ENCODE data around the gene SYNE3.

The SYNE3 gene

GRCh38 chr14:95516554-95517181, at the start of gene SYNE3:
TSS of gene SYNE3 (minus strand) at chr14:95516650. CDS start at chr14:95475821, 40,829 bp downstream.
- peak within 1 kb of the TSS; percentile 35 for H3K4me3 ChIP-seq (ENCODE audit: low read depth, low read length)

DNA sequence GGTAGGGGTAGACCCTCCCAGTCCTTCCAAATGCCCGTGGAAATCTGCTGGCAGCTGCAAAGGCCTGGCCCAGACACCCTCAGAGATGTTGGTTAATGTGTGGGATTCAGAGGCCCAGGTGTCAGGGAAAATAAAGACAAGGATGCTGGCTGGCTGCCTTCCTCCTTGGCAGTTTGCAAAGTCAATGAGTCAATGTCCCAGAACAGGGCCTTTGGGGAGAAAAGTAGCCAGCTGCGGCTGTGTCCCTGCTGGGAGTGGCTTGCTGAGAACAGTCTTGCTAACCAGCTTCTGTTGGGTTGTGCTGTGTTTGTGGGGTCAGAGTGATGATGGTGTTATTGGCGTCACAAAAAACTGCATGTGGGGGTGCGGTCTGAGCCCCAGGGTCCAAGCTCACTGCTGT, 47.6 kb upstream of the SYNE3 start:
- no peak overlapping the region for H3K4me3 ChIP-seq (ENCODE audit: low read depth, low read length)

GRCh38 chr14:95562892-95563685, 46.6 kb upstream of the SYNE3 start:
- no peak overlapping the region for H3K4me3 ChIP-seq (ENCODE audit: low read depth, low read length)

DNA sequence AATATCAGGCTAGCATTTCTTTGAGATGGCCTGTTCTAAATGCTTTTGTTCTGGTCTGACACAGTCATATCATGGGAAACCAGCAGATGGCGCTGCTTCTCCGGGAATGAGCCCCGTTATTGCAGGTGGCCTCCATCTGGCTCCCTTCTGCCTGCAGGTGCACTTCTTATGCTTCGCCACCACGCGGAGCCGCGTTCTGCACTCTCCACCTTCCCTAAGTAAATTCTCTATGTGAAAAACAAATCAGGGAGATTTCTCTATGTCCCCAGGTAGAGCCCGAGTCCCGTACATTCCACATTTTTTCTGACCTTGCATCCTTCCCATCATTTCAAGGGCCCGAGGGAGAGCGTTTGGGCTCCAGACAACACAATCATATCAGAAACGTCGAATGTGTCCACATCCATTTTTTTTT, 44.6 kb upstream of the SYNE3 start:
- no peak overlapping the region for H3K4me3 ChIP-seq (ENCODE audit: low read depth, low read length)

- H3K4me3 ChIP-seq (ENCODE audit: low read depth, low read length) = no peak overlapping the region
Measured at GRCh38 chr14:95559203-95559602, 42.8 kb upstream of the SYNE3 start.

DNA sequence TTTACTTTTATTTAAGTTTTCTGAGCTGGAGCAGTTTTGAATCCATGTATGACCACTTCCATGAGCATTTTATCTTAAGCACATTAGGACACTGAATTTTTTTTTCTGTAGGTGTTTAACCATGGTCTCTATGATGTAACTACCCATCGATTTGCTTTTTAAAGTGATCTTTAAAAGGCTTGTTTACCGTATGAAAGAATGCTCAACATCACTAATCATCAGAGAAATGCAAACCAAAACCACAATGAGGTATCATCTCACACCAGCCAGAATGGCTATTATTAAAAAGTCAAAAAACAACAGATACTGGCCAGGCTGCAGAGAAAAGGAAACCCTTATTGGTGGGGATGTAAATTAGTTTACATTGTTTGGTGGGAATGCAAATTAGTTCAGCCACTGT, 41.4 kb upstream of the SYNE3 start:
- H3K4me3 ChIP-seq (ENCODE audit: low read depth, low read length) = no peak overlapping the region

DNA sequence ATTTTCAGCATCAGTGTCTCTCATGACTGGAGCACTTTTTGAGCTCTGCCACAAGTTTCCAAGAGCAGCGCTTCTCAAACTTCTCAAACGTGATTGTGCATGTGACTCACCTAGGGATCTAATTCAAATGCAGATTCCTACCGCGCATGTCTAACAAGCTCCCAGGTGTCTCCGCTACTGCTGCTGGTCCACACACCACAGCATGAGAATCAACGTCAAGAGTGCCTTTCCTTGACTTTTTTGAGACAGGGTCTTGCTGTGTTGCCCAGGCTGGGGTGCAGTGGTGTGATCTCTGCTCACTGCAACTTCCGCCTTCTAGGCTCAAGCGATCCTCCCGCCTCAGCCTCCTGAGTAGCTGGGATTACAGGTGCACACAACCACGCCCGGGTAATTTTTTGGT, 40.8 kb upstream of the SYNE3 start:
- no peak overlapping the region for H3K4me3 ChIP-seq (ENCODE audit: low read depth, low read length)

GRCh38 chr14:95555053-95555452, 38.6 kb upstream of the SYNE3 start:
- H3K4me3 ChIP-seq (ENCODE audit: low read depth, low read length) = no peak overlapping the region

DNA sequence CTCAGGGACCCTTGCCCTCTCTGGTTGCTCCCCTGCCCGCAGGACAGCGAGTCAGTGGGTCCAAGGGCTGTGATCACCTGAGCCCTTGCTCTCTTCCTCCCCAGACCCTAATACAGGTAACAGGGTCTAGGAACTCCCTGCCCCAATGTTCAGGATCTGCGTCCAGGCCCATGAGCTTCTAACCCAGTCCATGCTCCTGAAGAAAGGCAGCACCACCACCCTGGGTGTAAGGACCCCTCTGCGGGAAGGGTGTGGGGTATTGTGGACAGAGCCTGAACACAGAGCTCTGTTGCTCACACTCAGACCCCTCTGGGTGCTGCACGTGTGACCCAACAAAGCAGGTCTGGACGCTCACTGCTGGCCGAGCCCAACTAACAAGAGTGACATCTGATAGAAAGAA, 36.7 kb upstream of the SYNE3 start:
- no peak overlapping the region for H3K4me3 ChIP-seq (ENCODE audit: low read depth, low read length)

DNA sequence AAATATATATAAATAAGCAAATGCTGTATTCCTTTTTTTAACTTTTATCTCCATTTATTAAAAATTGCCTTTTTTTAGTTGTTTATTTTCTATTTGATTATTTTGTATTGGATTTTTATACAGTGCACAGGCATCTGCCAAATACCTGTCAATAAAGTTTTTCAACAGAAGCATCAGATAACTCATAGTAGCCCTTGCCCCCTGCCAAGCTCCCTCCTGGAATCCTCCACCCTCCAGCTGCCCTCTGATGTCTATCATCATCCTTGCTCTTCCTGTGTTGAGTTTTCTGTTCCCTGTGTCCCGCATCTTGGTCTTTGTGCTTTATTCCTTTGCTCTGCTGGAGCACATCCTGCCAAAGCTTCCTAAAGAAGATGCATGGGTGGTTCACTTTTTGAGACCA, 35.0 kb upstream of the SYNE3 start:
- no peak overlapping the region for H3K4me3 ChIP-seq (ENCODE audit: low read depth, low read length)

GRCh38 chr14:95549656-95550585, 33.5 kb upstream of the SYNE3 start:
- no peak overlapping the region for H3K4me3 ChIP-seq (ENCODE audit: low read depth, low read length)

GRCh38 chr14:95548328-95548929, 32.0 kb upstream of the SYNE3 start:
- no peak overlapping the region for H3K4me3 ChIP-seq (ENCODE audit: low read depth, low read length)

DNA sequence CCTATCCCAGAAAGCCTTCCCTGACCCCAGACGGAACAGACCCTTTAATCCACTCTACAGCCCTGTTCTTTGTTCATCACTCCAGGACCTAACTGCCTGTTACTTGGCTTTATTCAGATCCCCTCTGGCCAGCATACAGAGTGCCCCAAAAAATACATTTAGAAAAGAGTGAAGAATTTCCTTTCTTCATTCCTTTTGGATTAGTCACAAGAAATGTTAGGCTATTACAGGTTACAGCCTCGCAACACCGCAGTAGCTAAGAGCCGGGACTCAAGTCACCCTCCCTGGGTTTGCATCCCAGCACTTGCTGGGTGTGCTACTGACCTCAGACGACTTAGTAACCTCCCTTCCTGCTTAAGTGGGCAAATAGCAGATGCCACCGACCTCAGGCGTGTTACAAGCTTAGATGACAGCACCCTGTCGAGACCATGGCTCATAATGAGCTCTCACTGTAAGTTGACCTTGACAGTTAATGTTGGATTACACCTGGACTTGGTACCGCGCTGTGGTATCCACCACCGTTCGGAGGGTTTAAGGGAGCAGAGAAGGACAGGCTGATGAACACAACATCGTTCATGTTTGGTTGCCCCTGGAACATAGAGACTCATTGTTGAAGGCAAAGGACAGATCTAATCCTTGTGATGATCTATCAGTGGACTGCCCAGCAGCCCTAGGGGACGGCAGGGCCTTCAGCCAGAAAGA, 31.3 kb upstream of the SYNE3 start:
- no peak overlapping the region for H3K4me3 ChIP-seq (ENCODE audit: low read depth, low read length)

- no peak overlapping the region for H3K4me3 ChIP-seq (ENCODE audit: low read depth, low read length)
Measured at GRCh38 chr14:95547272-95547625, 30.8 kb upstream of the SYNE3 start.

DNA sequence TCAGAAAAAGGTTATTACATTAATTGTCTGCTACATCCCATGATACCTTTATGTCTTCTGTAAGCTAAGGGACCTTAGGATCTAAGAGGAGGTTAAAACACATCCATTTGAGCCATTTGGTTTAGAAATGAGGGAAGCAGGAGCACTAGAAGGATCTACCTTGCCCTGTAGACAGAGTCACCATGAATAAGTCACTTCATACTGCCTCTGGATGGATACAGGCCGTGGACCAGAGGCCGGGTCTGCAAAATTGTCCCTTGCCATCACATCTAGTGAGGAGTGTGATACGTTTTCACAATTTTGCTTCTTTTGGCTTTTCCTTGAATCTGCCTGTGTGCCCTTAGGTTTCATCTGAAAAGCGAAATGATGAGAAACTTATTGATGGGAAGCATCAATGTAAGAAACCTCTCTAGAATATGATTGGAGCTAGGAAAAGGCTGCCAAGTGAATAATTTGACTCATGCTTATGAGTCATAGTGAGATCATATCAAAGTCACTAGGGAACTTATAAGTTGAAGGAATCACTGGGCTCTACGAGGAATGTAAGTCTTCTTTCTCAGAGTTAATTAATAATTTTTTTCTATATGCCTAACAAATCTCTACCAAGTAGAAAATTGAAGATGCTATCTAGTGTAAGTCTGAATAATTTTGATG, 29.2 kb upstream of the SYNE3 start:
- no peak overlapping the region for H3K4me3 ChIP-seq (ENCODE audit: low read depth, low read length)

- H3K4me3 ChIP-seq (ENCODE audit: low read depth, low read length) = no peak overlapping the region
Measured at GRCh38 chr14:95544588-95544987, 28.1 kb upstream of the SYNE3 start.

GRCh38 chr14:95543021-95543420, 26.6 kb upstream of the SYNE3 start:
- H3K4me3 ChIP-seq (ENCODE audit: low read depth, low read length) = no peak overlapping the region

- no peak overlapping the region for H3K4me3 ChIP-seq (ENCODE audit: low read depth, low read length)
Measured at GRCh38 chr14:95541932-95542930, 25.8 kb upstream of the SYNE3 start.

DNA sequence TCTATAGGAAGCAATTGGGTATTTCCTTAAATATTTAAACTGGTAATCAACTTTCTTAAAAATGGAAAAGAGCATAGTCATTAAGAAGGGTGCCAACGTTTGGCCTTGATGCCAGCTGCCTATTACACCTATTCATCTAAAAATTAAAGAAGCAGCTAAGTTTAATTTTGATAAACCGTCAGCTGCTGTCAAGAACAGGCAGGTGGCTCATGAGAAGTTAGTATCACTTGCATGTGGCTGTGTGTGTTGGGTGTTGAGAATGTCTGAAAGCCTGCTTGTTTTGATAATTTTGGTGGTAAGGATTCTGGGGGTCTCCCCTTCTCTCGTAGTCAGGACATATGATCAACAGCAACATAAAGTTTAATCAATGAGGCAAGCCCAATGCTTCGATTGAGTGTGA, 24.9 kb upstream of the SYNE3 start:
- no peak overlapping the region for H3K4me3 ChIP-seq (ENCODE audit: low read depth, low read length)
